Caco-2 (cell line): ENCODE measurements around the gene PSMB8. TPM values are rescaled to one million over a fixed set of nuclear protein-coding genes. Genes with fewer than 3 reads are reported as not detected.

Experiments used
- BruUV-seq: library from RNA; stranded (reverse); fragments of 400-500 nt; replicated peaks from 2 replicates; lab custom pipeline; 2021; lab: Mats Ljungman, UMichigan
- CTCF ChIA-PET: fragments of 300-600 bp; sonication (Branson Sonifier 250); formaldehyde crosslinking; loops from one replicate; lab custom pipeline; 2022; ENCODE audit warnings: antibody characterized with exemption; lab: Charles Lee
- POLR2A ChIA-PET: fragments of 300-600 bp; sonication (Branson Sonifier 250); formaldehyde crosslinking; loops from one replicate; lab custom pipeline; 2022; ENCODE audit warnings: antibody characterized with exemption; lab: Charles Lee
- DNase-seq, 2 experiments: peaks; one replicate each; pipeline versions ENCODE4 v3.0.0 to v3.0.0-alpha.2; 2020 to 2022
- H3K27me3 ChIP-seq: replicated peaks from 2 replicates; pipeline ENCODE4 v1.6.0; 2011; ENCODE audit warnings: low read length; ENCODE audit not compliant: control insufficient read depth, insufficient read depth
- H3K36me3 ChIP-seq: 2 replicates; pipeline ENCODE4 v1.5.1; 2011; ENCODE audit warnings: low read length; ENCODE audit not compliant: control insufficient read depth, insufficient read depth
- H3K4me1 ChIP-seq: fragments of 250-450 bp; sonication (Bioruptor Pico); 2 replicates; pipeline ENCODE4 v1.5.1; 2020; ENCODE audit warnings: mild to moderate bottlenecking
- H3K4me3 ChIP-seq: 2 replicates; pipeline ENCODE4 v1.5.1; 2011; ENCODE audit warnings: low read depth, mild to moderate bottlenecking, control low read depth, low read length
- H3K9me3 ChIP-seq: fragments of 250-450 bp; sonication (Bioruptor Pico); 2 replicates; pipeline ENCODE4 v1.5.1; 2020; ENCODE audit warnings: mild to moderate bottlenecking, moderate library complexity
- H3K27ac Mint-ChIP-seq: one replicate; pipeline ENCODE4 v1.8.0; 2022; ENCODE audit warnings: mixed read lengths; ENCODE audit not compliant: unreplicated experiment
- H3K27me3 Mint-ChIP-seq: one replicate; pipeline ENCODE4 v1.8.0; 2022; ENCODE audit warnings: mixed read lengths; ENCODE audit not compliant: insufficient read depth, unreplicated experiment
- H3K36me3 Mint-ChIP-seq: one replicate; pipeline ENCODE4 v1.8.0; 2022; ENCODE audit warnings: mild to moderate bottlenecking, mixed read lengths; ENCODE audit not compliant: insufficient read depth, unreplicated experiment
- H3K4me1 Mint-ChIP-seq: one replicate; pipeline ENCODE4 v1.8.0; 2022; ENCODE audit warnings: low read depth, mixed read lengths; ENCODE audit not compliant: unreplicated experiment
- H3K4me3 Mint-ChIP-seq: one replicate; pipeline ENCODE4 v1.8.0; 2022; ENCODE audit warnings: mild to moderate bottlenecking, moderate library complexity, mixed read lengths; ENCODE audit not compliant: unreplicated experiment
- H3K9me3 Mint-ChIP-seq: one replicate; pipeline ENCODE4 v1.8.0; 2022; ENCODE audit warnings: mixed read lengths; ENCODE audit not compliant: unreplicated experiment
- intact Hi-C: fragments of 100-400 bp; cut with micrococcal nuclease; formaldehyde crosslinking; loops from one replicate; pipeline ENCODE4 v1.10.0; 2022; ENCODE audit not compliant: unreplicated experiment
- total RNA-seq: library from RNA; stranded (reverse); gene quantifications from 2 replicates; pipeline ENCODE4 v1.2.3, GENCODE V29; 2022
- TF ChIP-seq, protein P1 (sequence below), 2 experiments: fragments of 200-600 bp in 1 of 2; IDR thresholded peaks; 1 replicate in 1 of 2; 2 replicates in 1 of 2; pipeline versions ENCODE4 v1.5.1 to v1.8.0; 2011 to 2022; ENCODE audit warnings: antibody characterized with exemption in 1 of 2, control low read depth in 1 of 2, inconsistent platforms in 1 of 2, low read depth in 1 of 2, low read length in 1 of 2, mild to moderate bottlenecking in 1 of 2, moderate library complexity in 1 of 2; ENCODE audit not compliant: insufficient read depth in 1 of 2, severe bottlenecking in 1 of 2, unreplicated experiment in 1 of 2

The PSMB8 gene
- total RNA-seq, 1 experiment from 2014 or later = 3.7 TPM

DNA sequence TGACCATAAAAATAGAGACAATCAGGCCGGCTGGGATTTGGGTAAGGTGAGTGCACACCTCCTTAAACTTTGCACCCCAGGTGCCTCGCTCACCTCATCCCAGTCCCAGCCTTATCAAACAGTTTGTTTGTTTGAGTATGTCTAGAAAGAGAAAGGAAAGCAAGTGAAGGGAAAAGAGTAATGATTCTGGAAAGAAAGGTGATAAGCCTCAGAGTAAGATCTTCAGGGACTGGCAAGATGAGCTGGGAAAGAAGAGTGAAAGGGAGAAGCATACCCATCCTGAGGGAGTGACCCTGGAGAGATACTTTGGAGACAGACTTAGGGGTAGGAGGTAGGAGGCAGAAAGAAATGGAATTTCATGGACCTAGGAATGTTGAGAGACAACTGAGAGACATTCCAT, 7.0 kb downstream of the PSMB8 start:
- ChIA-PET POLR2A (interaction anchor here (2.5 kb wide), 1 partner anchor 135 kb away, joined by 13 read pairs; no protein-coding TSS in a partner anchor), CTCF (no interaction called here)
- intact Hi-C loops = loop anchor here (5.0 kb wide), 1 partner anchor 110 kb away; no protein-coding TSS in a partner anchor
- H3K27ac Mint-ChIP-seq = no peak overlapping the region
- Histone ChIP-seq H3K9me3 (no peaks in the 10 kb centered on the region), H3K4me3 (no peak overlapping the region), H3K36me3 (no peaks in the 10 kb centered on the region), H3K4me1 (peaks cover 5% of the 10 kb centered on the region), H3K27me3 (no peaks in the 10 kb centered on the region)
- H3K4me1 Mint-ChIP-seq = peaks cover 8% of the 10 kb centered on the region
- no peaks in the 10 kb centered on the region for H3K27me3 Mint-ChIP-seq
- no peaks in the 10 kb centered on the region for H3K36me3 Mint-ChIP-seq
- no peak for DNase-seq
- H3K4me3 Mint-ChIP-seq = peak overlapping the region; percentile 72
- no TSS peak for BruUV-seq
- H3K9me3 Mint-ChIP-seq = no peaks in the 10 kb centered on the region
- TF ChIP-seq, protein P1, sequence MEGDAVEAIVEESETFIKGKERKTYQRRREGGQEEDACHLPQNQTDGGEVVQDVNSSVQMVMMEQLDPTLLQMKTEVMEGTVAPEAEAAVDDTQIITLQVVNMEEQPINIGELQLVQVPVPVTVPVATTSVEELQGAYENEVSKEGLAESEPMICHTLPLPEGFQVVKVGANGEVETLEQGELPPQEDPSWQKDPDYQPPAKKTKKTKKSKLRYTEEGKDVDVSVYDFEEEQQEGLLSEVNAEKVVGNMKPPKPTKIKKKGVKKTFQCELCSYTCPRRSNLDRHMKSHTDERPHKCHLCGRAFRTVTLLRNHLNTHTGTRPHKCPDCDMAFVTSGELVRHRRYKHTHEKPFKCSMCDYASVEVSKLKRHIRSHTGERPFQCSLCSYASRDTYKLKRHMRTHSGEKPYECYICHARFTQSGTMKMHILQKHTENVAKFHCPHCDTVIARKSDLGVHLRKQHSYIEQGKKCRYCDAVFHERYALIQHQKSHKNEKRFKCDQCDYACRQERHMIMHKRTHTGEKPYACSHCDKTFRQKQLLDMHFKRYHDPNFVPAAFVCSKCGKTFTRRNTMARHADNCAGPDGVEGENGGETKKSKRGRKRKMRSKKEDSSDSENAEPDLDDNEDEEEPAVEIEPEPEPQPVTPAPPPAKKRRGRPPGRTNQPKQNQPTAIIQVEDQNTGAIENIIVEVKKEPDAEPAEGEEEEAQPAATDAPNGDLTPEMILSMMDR (IDR thresholded peaks at IDR 0.05; ENCODE audit: insufficient read depth in 1 of 2, low read depth in 1 of 2, low read length in 1 of 2, severe bottlenecking in 1 of 2, unreplicated experiment in 1 of 2) = no peak

DNA sequence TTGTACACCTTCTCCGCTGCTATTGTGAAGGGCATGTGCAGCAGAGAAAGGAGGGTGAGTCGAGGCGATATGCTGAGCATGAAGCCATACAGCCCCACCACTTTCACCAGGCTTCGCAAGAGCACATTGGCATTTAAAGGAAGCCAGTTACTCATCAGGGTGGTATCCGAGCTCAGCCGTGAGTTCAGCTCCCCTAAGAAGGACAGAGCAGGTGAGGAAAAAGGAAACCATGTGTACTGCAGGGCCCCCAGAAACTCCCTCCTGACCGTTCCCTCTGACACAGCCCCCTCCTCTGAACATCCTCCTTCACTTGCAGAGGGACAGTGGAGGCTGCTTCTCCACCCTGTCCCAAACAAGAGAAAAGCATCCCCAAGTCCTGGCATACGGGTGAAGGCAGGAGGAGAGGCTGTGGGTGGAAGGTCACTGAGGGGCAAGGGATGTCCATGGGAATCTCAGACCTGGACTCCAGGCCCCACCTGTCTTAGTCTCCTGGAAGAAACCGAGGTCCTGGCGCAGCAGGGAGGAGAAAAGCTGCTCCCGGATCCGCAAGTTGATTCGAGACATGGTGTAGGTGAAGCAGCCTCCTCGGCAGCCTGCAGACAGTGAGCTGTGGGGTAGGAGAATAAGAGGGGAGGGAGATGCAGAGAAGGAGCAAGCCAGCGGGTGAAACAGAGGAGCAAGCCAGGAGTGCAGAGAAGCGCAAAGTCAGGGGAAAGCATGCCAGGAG, 8.5 kb downstream of the PSMB8 start:
- TF ChIP-seq, protein P1 (IDR thresholded peaks at IDR 0.05; ENCODE audit: insufficient read depth in 1 of 2, low read depth in 1 of 2, low read length in 1 of 2, severe bottlenecking in 1 of 2, unreplicated experiment in 1 of 2) = no peak
- DNase-seq = no peak
- intact Hi-C loops = loop anchor here (5.0 kb wide), 1 partner anchor 112 kb away; no protein-coding TSS in a partner anchor
- BruUV-seq = no TSS peak
- Mint-ChIP-seq H3K27me3 (no peaks in the 10 kb centered on the region), H3K27ac (no peak overlapping the region), H3K9me3 (no peaks in the 10 kb centered on the region), H3K4me1 (peaks cover 8% of the 10 kb centered on the region), H3K4me3 (no peak overlapping the region), H3K36me3 (no peaks in the 10 kb centered on the region)
- H3K4me1 ChIP-seq = peaks cover 5% of the 10 kb centered on the region
- H3K36me3 ChIP-seq = no peaks in the 10 kb centered on the region
- ChIA-PET CTCF (no interaction called here), POLR2A (interaction anchor here (0.6 kb wide), 1 partner anchor 23 kb away, joined by 6 read pairs; no protein-coding TSS in a partner anchor)
- no peaks in the 10 kb centered on the region for H3K9me3 ChIP-seq
- H3K4me3 ChIP-seq = no peak overlapping the region
- H3K27me3 ChIP-seq = no peaks in the 10 kb centered on the region

DNA sequence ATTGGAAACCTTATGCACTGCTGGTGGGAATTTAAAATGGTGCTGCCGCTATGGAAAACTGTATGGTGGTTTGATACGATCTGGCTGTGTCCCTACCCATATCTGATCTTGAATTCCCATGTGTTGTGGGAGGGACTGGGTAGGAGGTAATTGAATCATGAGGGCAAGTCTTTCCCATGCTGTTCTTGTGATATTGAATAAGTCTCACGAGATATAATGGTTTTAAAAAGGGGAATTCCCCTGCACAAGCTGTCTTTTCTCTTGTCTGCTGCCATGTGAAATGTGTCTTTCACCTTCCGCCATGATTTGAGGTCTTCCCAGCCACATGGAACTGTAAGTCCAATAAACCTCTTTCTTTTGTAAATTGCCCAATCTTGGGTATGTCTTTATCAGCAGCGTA, 10.2 kb downstream of the PSMB8 start:
- H3K9me3 ChIP-seq = no peaks in the 10 kb centered on the region
- H3K4me3 ChIP-seq = no peak overlapping the region
- POLR2A ChIA-PET = no interaction called here
- CTCF ChIA-PET = no interaction called here
- no peaks in the 10 kb centered on the region for H3K27me3 Mint-ChIP-seq
- no TSS peak for BruUV-seq
- H3K4me3 Mint-ChIP-seq = no peak overlapping the region
- intact Hi-C loops = no loop called here
- H3K4me1 Mint-ChIP-seq = peaks cover 8% of the 10 kb centered on the region
- no peaks in the 10 kb centered on the region for H3K36me3 ChIP-seq
- no peaks in the 10 kb centered on the region for H3K9me3 Mint-ChIP-seq
- no peaks in the 10 kb centered on the region for H3K27me3 ChIP-seq
- peaks cover 5% of the 10 kb centered on the region for H3K4me1 ChIP-seq
- no peak overlapping the region for H3K27ac Mint-ChIP-seq
- no peak for DNase-seq
- H3K36me3 Mint-ChIP-seq = no peaks in the 10 kb centered on the region
- TF ChIP-seq, protein P1 (IDR thresholded peaks at IDR 0.05; ENCODE audit: insufficient read depth in 1 of 2, low read depth in 1 of 2, low read length in 1 of 2, severe bottlenecking in 1 of 2, unreplicated experiment in 1 of 2) = no peak
